ENCODE measurements around the gene PGBD5. TPM values are rescaled to one million over a fixed set of nuclear protein-coding genes. Genes with fewer than 3 reads are reported as not detected.

The PGBD5 gene
- total and polyA plus RNA-seq, 2 experiments from 2014 or later = 0.82 to 2.4 TPM

GRCh38 chr1:230416430-230416829 is 9.7 kb downstream of the PGBD5 start:
- WGBS (ENCODE audit: low lambda C conversion rate, missing lambda C conversion rate) = 93% methylated on average over 7 of the region's 7 CpGs
- TF ChIP-seq EZH2 (IDR thresholded peaks at IDR 0.05; ENCODE audit: borderline replicate concordance) (no peak), CTCF (IDR thresholded peaks at IDR 0.05; ENCODE audit: poor library complexity) (no peak), EZH2phosphoT487 (IDR thresholded peaks at IDR 0.05; ENCODE audit: low read depth, severe bottlenecking, unreplicated experiment) (no peak)

GRCh38 chr1:230415405-230416132 is 10.6 kb downstream of the PGBD5 start:
- no peak for TF ChIP-seq CTCF (IDR thresholded peaks at IDR 0.05; ENCODE audit: poor library complexity)
- no peak for TF ChIP-seq EZH2phosphoT487 (IDR thresholded peaks at IDR 0.05; ENCODE audit: low read depth, severe bottlenecking, unreplicated experiment)
- no peak for TF ChIP-seq EZH2 (IDR thresholded peaks at IDR 0.05; ENCODE audit: borderline replicate concordance)
- H3K27ac ChIP-seq = no peak overlapping the region
- H4K20me1 ChIP-seq (ENCODE audit: insufficient read depth, poor library complexity, severe bottlenecking) = no peaks in the 10 kb centered on the region
- H3K36me3 ChIP-seq (replicated peaks; ENCODE audit: insufficient read depth, low read depth) = no peaks in the 10 kb centered on the region
- H3K79me2 ChIP-seq = no peaks in the 10 kb centered on the region
- DNase-seq (ENCODE audit: low spot score) = no peak
- WGBS (ENCODE audit: low lambda C conversion rate, missing lambda C conversion rate) = 85% methylated on average over 2 of the region's 2 CpGs
- H3K4me3 ChIP-seq = no peak overlapping the region
- no peaks in the 10 kb centered on the region for H3K4me1 ChIP-seq (ENCODE audit: insufficient read depth)
- H3K4me2 ChIP-seq = no peak overlapping the region
- H3K27me3 ChIP-seq = no peaks in the 10 kb centered on the region
- no peaks in the 10 kb centered on the region for H3K9me3 ChIP-seq (ENCODE audit: low read depth)
- no peaks in the 10 kb centered on the region for H3K9me2 ChIP-seq (replicated peaks; ENCODE audit: insufficient read depth)
- H2AFZ ChIP-seq = no peak overlapping the region

More at GRCh38 chr1:230416430-230416829, 9.7 kb downstream of the PGBD5 start:
- H3K27ac ChIP-seq = no peak overlapping the region
- H3K4me1 ChIP-seq (ENCODE audit: insufficient read depth) = no peaks in the 10 kb centered on the region
- H3K27me3 ChIP-seq = peaks cover 3% of the 10 kb centered on the region
- no peaks in the 10 kb centered on the region for H3K9me3 ChIP-seq (ENCODE audit: low read depth)
- no peaks in the 10 kb centered on the region for H3K79me2 ChIP-seq
- DNase-seq (ENCODE audit: low spot score) = no peak
- no peaks in the 10 kb centered on the region for H3K9me2 ChIP-seq (replicated peaks; ENCODE audit: insufficient read depth)
- H4K20me1 ChIP-seq (ENCODE audit: insufficient read depth, poor library complexity, severe bottlenecking) = no peaks in the 10 kb centered on the region
- H3K36me3 ChIP-seq (replicated peaks; ENCODE audit: insufficient read depth, low read depth) = no peaks in the 10 kb centered on the region
- no peak overlapping the region for H2AFZ ChIP-seq
- no peak overlapping the region for H3K4me3 ChIP-seq
- H3K4me2 ChIP-seq = no peak overlapping the region

- Histone ChIP-seq H3K4me2 (no peak overlapping the region), H4K20me1 (ENCODE audit: insufficient read depth, poor library complexity, severe bottlenecking) (no peaks in the 10 kb centered on the region), H3K27ac (no peak overlapping the region), H3K4me3 (no peak overlapping the region), H3K36me3 (replicated peaks; ENCODE audit: insufficient read depth, low read depth) (no peaks in the 10 kb centered on the region), H3K79me2 (no peaks in the 10 kb centered on the region), H2AFZ (no peak overlapping the region), H3K27me3 (no peaks in the 10 kb centered on the region), H3K4me1 (ENCODE audit: insufficient read depth) (no peaks in the 10 kb centered on the region), H3K9me3 (ENCODE audit: low read depth) (no peaks in the 10 kb centered on the region), H3K9me2 (replicated peaks; ENCODE audit: insufficient read depth) (no peaks in the 10 kb centered on the region)
- no peak for DNase-seq (ENCODE audit: low spot score)
- no peak for TF ChIP-seq EZH2phosphoT487 (IDR thresholded peaks at IDR 0.05; ENCODE audit: low read depth, severe bottlenecking, unreplicated experiment)
- no peak for TF ChIP-seq CTCF (IDR thresholded peaks at IDR 0.05; ENCODE audit: poor library complexity)
- no peak for TF ChIP-seq EZH2 (IDR thresholded peaks at IDR 0.05; ENCODE audit: borderline replicate concordance)
- WGBS (ENCODE audit: low lambda C conversion rate, missing lambda C conversion rate) = 79% methylated on average over 4 of the region's 4 CpGs
Measured at GRCh38 chr1:230414694-230415093, 11.4 kb downstream of the PGBD5 start.
